ENCODE data around the gene LRP1B.

DNA sequence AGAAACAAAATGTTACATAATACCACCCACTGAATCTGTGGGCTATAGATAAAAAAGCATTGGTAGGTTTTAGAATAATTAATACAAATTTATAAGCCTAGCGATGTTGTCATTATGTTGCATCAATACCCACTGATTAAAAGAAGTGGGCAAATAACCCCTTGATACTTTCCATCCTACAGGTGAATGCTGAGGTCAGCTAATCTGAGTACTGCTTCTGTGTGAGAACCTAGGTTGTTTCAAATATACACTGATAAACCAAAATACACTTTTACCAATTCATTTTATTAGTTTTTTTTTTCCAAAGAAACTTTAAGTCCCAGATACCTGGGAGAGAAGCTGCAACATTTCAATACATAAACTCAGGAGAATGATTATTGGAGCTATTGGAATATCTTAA, 948.6 kb downstream of the LRP1B start:
- TF ChIP-seq GATA3 (IDR thresholded peaks at IDR 0.05; ENCODE audit: low read depth, low read length), result no peak
- no peak for TF ChIP-seq GATA2 (IDR thresholded peaks at IDR 0.05; ENCODE audit: low read depth, low read length)
